Upper lobe of left lung (tissue), 4 donors: ENCODE results near the gene CACNB4.
"Not testable (repeated sequence)": the region's sequence is repeated elsewhere in the genome, so short reads cannot be mapped to it uniquely, and the experiment has no call there.

Source experiments
- CTCF ChIP-seq, 6 experiments: fragments of 450-650 bp in 4 of 6; fragments of 200-600 bp in 2 of 6; sonication (generic) in 2 of 6; IDR thresholded peaks; one replicate each; pipeline ENCODE4 v1.5.1; 2016 to 2019; ENCODE audit warnings: antibody characterized with exemption in 6 of 6
- EP300 ChIP-seq, 4 donors: sonication (generic); formaldehyde crosslinking; IDR thresholded peaks; one replicate each; pipeline ENCODE4 v1.5.1; 2017; ENCODE audit warnings: antibody characterized with exemption in 4 of 4, control low read depth in 2 of 4
- POLR2A ChIP-seq, 4 donors: fragments of 450-650 bp; IDR thresholded peaks; one replicate each; pipeline ENCODE4 v1.5.1; 2016 to 2017; ENCODE audit warnings: antibody characterized with exemption in 4 of 4, mild to moderate bottlenecking in 2 of 4
- POLR2AphosphoS5 ChIP-seq, 2 donors: sonication (generic); formaldehyde crosslinking; IDR thresholded peaks; one replicate each; pipeline ENCODE4 v1.5.1; 2017; ENCODE audit warnings: antibody characterized with exemption in 2 of 2

GRCh38 chr2:151915629-151916025, 183.2 kb downstream of the CACNB4 start:
- not testable (repeated sequence) for TF ChIP-seq CTCF, POLR2A, POLR2AphosphoS5, EP300 (IDR thresholded peaks at IDR 0.05)
